ENCODE data around the gene TUBB2B. TPM values are rescaled to one million over a fixed set of nuclear protein-coding genes. Genes with fewer than 3 reads are reported as not detected.

TUBB2B gene
- total and polyA plus RNA-seq, 9 of the 15 experiments (the other 6 are each of a cell fraction or from before 2014, with no cell fraction given), result 0.11 to 9.7 (median 4.6) TPM

DNA sequence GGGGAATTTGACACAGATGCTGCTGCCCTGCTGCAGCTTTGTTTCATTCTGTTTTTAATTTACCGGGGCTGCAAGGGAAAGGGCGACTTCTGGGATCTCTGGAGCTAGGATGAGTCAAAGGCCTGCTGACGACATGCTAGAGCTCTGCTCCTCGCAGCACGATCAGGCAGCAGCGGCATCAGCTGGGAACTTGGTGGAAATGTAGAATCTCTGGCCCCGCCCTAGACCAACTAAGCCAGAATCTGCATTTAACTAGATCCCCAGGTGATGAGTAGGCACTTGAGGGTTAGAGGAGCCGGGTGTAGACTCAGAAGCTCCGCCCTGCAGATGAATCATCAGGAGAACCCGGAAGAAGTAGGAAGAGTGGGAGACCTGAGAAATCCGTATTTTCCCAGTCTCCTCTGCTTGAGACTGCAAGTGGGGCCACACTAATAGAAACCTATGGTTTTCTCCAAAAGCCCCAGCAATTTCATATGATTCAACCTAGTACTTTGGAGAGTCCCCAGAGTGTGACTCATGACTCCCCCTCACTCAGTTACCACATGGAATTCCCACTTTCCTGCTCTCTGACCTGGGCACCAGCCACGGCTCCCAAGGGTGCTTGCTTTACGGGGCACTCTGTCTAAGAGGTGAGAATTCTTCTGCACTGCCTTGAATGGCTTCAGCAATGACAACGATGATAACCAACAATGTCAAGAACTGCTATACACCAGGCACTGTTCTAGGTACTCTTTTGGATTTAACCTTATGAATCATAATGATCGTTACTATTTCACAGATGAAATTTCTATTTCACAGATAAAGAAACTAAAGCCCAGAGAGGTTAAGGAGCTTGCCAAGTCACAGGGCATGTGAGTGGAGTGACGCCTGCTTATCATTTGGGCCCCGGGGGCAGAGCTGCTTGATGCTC, 18.1 kb downstream of the TUBB2B start (continued):
- TF ChIP-seq ZNF57 (CRISPR knock-in tag; IDR thresholded peaks at IDR 0.05) (no peak), ZNF589 (CRISPR knock-in tag; IDR thresholded peaks at IDR 0.05; ENCODE audit: low read depth) (no peak; the same call in 1 of the 2 replicates), ZBED1 (IDR thresholded peaks at IDR 0.05) (no peak), MTA2 (IDR thresholded peaks at IDR 0.05; ENCODE audit: low read depth) (no peak), HBP1 (CRISPR knock-in tag; IDR thresholded peaks at IDR 0.05) (no peak), ZNF696 (CRISPR knock-in tag; conservative IDR thresholded peaks at IDR 0.05) (no peak), PKNOX1 (IDR thresholded peaks at IDR 0.05) (no peak), XRCC4 (IDR thresholded peaks at IDR 0.05; ENCODE audit: extremely low read depth, insufficient read depth, insufficient read length) (no peak), NELFE (IDR thresholded peaks at IDR 0.05; ENCODE audit: insufficient read depth, insufficient read length) (no peak), ZNF140 (CRISPR knock-in tag; IDR thresholded peaks at IDR 0.05) (no peak), MECOM (CRISPR knock-in tag; IDR thresholded peaks at IDR 0.05) (no peak), MAZ (CRISPR knock-in tag; conservative IDR thresholded peaks at IDR 0.05 in 1 of 2, IDR thresholded peaks at IDR 0.05 in 1 of 2) (peak; percentile 13 to 85; a peak in 3 of 4 replicates), ZNF583 (CRISPR knock-in tag; IDR thresholded peaks at IDR 0.05) (no peak), THAP12 (CRISPR knock-in tag; IDR thresholded peaks at IDR 0.05) (no peak), KLF16 (IDR thresholded peaks at IDR 0.05) (no peak), CBFA2T3 (IDR thresholded peaks at IDR 0.05) (peak; percentile 7; the same call in 1 of the 2 replicates), ESRRB (CRISPR knock-in tag; IDR thresholded peaks at IDR 0.05; ENCODE audit: borderline replicate concordance) (no peak), TOE1 (IDR thresholded peaks at IDR 0.05; ENCODE audit: borderline replicate concordance) (peak; percentile 35; the same call in 1 of the 2 replicates), TOE1 (CRISPR knock-in tag; IDR thresholded peaks at IDR 0.05; ENCODE audit: borderline replicate concordance, low read depth) (no peak), GATA2 (CRISPR knock-in tag; IDR thresholded peaks at IDR 0.05) (no peak), TCF3 (CRISPR knock-in tag; IDR thresholded peaks at IDR 0.05) (peak; percentile 7; the same call in 1 of the 2 replicates), NEUROD1 (IDR thresholded peaks at IDR 0.05; ENCODE audit: borderline replicate concordance, low read depth, low read length, partially characterized antibody) (no peak)
- TF ChIP-seq, protein P1, sequence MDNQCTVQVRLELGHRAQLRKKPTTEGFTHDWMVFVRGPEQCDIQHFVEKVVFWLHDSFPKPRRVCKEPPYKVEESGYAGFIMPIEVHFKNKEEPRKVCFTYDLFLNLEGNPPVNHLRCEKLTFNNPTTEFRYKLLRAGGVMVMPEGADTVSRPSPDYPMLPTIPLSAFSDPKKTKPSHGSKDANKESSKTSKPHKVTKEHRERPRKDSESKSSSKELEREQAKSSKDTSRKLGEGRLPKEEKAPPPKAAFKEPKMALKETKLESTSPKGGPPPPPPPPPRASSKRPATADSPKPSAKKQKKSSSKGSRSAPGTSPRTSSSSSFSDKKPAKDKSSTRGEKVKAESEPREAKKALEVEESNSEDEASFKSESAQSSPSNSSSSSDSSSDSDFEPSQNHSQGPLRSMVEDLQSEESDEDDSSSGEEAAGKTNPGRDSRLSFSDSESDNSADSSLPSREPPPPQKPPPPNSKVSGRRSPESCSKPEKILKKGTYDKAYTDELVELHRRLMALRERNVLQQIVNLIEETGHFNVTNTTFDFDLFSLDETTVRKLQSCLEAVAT (IDR thresholded peaks at IDR 0.05), result no peak
